GM18498 (cell line): Measurements from ENCODE around the gene HPSE2.

ENCODE experiments used
- ATAC-seq: cut with Tn5 transposase; IDR thresholded peaks from one replicate; pipeline ENCODE4 v1.9.1; 2021; ENCODE audit warnings: mild to moderate bottlenecking, moderate library complexity; ENCODE audit not compliant: unreplicated experiment

Gene HPSE2

DNA sequence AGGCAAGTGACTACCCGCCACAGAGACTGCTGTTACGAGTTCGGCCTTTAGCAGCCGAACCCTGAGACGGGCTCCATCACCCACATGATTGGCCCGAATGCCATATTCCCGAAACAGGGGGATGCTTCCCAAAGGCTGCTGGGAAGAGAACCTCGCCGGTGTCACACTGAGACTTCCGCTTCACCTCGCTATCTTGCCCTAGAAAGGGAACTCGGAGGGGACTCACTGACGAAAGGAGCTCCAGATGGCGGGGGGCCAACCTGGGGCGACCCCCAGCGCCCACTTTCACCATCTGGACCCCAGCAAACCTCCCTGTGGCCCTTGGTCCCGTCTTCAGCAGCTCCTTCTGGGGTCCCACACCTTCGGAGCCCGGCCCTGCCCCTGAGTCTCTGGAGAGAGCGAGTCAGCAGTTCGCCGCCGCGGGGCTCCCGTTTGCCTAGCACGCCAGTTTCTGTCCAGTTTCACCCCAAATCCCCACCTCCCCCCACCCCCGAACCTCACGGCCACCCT, 789.4 kb downstream of the HPSE2 start:
- ATAC-seq, result peak; percentile 28

- no peak for ATAC-seq
Measured at GRCh38 chr10:98445200-98445812, 790.3 kb downstream of the HPSE2 start.

GRCh38 chr10:98444314-98445006, 791.2 kb downstream of the HPSE2 start:
- ATAC-seq, result no peak

DNA sequence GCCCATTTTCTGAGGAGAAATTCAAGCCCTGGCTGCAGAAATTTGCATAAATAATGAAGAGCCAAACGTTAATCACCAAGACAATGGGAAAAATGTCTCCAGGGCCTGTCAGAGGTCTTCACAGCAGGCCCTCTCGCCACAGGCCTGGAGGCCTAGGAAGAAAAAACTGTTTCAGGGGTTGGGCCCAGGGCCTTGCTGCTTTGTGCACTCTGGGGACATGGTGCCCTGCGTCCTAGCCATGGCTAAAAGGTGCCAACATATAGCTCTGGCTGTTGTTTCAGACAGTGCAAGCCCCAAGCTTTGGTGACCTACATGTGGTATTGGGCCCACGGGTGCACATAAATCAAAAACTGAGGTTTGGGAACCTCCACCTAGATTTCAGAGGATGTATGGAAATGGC, 796.9 kb downstream of the HPSE2 start:
- ATAC-seq, result no peak

DNA sequence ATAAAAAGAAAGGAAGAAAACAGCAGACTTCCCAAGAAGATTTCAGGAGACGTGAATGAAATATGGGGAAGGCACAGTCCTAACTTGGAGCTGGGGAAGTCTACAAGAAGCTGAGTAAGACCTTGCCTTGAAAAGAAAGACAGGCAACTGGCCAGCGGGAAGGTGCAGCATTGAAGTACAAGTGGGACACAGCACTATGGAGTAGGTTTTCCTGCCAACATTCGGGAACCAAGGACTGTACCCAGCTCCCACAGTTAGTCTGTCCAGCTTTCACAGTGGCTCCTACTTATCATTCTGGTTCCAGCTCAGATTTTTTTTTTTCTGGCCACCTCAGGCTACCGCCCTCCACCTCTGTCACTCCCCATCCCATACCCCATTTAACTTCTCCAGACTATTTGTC, 798.9 kb downstream of the HPSE2 start:
- ATAC-seq, result no peak

DNA sequence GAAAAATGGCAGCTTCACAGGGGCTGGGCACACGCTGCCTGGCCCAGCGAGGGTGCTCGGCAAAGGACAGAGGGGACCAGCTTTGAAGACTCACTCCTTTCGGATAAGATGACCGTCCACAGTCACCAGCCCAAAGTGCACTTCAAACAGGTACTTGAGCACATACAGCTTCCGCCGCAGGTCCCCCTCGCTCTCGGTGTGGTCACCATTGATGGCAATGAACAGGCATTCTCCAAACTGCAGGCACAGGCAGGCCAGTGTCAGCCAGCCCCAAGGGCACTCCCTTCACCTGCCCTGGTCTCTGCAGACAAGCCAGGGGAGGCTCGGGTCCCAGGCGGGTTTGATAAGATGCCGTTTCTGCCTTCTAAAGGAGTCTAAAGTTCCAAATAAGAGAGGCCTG, 800.5 kb downstream of the HPSE2 start:
- ATAC-seq, result no peak

DNA sequence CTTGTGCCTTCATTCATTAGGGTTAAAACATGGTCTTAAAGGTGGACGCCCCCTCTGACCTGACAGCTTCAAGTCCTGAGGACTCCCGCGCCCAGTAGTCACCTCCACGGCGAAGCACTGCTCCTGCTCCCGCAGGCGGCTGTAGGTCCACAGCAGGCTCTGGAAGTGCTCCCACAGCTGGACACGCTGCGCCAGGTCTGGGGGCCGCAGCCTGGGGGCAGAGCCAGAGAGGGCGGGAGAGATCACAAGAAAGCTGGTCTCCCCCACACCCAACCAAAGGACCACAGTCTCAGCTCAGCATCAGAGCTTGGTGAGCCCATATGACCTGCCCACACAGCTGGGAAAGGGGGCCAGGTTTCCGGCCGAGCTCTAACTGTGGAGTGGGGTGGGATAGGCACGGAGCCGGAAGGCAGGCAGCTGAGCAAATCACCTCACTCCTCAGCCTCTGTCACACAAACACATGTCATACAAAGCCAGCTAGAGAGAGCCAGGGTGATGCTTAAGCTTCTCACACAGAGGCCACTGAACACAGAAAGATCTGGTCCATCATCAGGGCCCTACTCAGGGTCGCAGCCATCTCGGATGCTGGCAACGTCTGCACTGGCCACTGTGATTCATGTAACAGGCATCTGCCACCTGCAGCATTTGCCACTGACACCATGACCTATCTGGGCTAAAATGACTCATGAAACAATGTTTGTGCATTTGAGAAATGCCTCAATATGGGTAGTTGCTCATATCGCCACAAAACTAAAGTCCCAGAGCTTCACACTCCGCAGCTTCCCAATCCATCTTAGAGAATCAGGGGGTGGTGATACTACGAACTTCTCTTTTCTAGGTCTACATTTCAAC, 801.5 kb downstream of the HPSE2 start:
- ATAC-seq, result no peak

- no peak for ATAC-seq
Measured at GRCh38 chr10:98433371-98433770, 802.3 kb downstream of the HPSE2 start.

- ATAC-seq, result no peak
Measured at GRCh38 chr10:98432330-98432729, 803.3 kb downstream of the HPSE2 start.

- no peak for ATAC-seq
Measured at GRCh38 chr10:98431016-98431415, 804.6 kb downstream of the HPSE2 start.

DNA sequence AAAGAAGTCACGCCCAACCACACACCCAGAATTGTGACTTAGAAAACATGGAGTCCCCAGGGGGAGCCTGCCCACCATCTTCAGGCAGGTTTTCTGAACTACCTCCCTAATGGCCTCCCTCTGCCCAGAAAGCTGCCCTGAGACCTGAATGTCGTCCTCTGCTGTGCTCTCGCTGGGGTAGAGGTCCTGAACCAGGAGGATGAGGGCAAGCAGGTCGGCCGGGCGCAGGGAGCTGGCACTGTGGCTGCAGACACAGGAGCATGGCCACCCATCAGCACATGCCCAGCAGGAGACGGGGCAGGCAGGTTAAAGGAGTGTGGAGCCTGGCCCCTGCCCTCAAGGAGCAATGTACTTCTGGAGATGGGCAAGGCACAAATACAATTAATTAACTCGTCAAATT, 805.2 kb downstream of the HPSE2 start:
- ATAC-seq, result no peak

DNA sequence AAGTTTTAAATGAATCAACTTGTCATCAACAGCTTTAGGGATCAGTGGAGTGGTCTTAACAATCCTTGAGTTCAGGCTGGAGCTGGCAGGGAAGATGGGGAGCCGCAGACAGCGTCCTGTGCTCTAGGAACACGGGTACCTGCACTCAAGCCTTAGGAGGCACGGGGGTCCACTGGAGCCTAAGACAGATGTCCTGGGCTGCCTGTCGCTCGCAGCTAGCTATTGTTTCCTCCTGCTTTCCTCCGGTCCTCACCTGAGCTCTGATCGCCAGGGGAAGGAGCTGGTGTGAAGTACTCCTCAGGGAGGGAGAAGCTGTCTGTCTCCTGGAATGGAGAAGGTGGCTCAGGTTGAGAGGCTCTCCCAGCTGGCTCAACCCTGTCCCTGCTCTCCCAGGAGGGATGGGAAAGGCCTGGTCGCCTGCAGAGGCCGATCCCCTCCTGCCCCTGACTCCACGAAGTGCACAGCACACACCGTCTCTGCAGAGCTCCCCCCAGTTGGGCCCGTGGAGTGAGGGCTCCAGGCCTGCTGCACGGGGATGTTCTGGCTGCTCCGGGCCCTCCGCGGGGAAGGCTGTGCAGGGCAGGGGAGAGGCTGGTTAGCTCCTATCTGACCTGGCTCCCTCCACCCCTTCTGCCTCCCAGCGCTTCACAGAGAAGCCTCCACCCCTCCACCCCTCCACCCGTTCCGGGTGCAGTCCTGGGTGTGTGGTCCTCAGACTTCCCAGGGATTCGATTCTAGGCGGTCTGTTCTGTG, 806.2 kb downstream of the HPSE2 start:
- no peak for ATAC-seq

- no peak for ATAC-seq
Measured at GRCh38 chr10:98427011-98427515, 808.6 kb downstream of the HPSE2 start.

- peak; percentile 66 for ATAC-seq
Measured at GRCh38 chr10:98425511-98426352, 809.9 kb downstream of the HPSE2 start.

- ATAC-seq, result no peak
Measured at GRCh38 chr10:98424295-98425254, 811.1 kb downstream of the HPSE2 start.

GRCh38 chr10:98423691-98424120, 811.9 kb downstream of the HPSE2 start:
- no peak for ATAC-seq

GRCh38 chr10:98422182-98422581, 813.5 kb downstream of the HPSE2 start:
- no peak for ATAC-seq

DNA sequence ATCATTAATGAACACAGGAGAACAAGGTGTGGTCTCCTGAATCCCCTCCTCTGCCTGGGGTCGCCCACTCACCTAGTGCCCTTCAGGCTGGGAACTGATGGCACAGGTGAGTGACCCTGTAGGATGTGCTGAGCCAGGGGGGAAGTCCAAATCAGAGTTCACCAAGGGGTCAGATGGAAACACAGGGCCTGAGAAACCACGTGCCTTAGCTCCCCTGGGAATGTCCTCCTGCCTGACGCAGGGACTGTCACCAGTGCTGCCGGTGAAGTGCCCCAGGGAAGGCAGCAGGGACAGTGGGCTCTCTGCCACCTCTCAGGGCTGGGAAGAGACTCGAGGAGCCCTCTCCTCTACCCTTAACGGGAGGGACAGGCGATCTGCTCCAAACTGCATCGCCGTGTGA, 814.9 kb downstream of the HPSE2 start:
- ATAC-seq, result no peak
